H7 (cell line): ENCODE results near the gene SUGCT. TPM values are rescaled to one million over a fixed set of nuclear protein-coding genes. Genes with fewer than 3 reads are reported as not detected.

ENCODE experiments used
- DNase-seq: peaks from one replicate; pipeline ENCODE4 v3.0.0; 2012
- H3K27me3 ChIP-seq: 2 replicates; pipeline ENCODE4 v1.6.0; 2011; ENCODE audit warnings: mild to moderate bottlenecking, low read length; ENCODE audit not compliant: control insufficient read depth, insufficient read depth
- H3K36me3 ChIP-seq: replicated peaks from 2 replicates; pipeline ENCODE4 v1.5.1; 2011; ENCODE audit warnings: low read length; ENCODE audit not compliant: control insufficient read depth, insufficient read depth
- H3K4me3 ChIP-seq: 2 replicates; pipeline ENCODE4 v1.5.1; 2011; ENCODE audit warnings: low read depth, mild to moderate bottlenecking, control low read depth, low read length, moderate library complexity; ENCODE audit not compliant: insufficient read depth
- total RNA-seq: library from RNA; depleted of rRNA; stranded (reverse); fragments of >200 nt; shearing (Covaris generic); gene quantifications from 2 replicates; pipeline ENCODE4 v1.2.3, GENCODE V29; 2014

Gene SUGCT
- total RNA-seq, 1 experiment from 2014 or later = 4.3 TPM

- H3K27me3 ChIP-seq = no peaks in the 10 kb centered on the region
- H3K4me3 ChIP-seq = no peak overlapping the region
- H3K36me3 ChIP-seq = no peaks in the 10 kb centered on the region
- no peak for DNase-seq
These were observed 290.9 kb downstream of the SUGCT start for GRCh38 chr7:40425696-40426095.

- H3K27me3 ChIP-seq = no peaks in the 10 kb centered on the region
- no peak overlapping the region for H3K4me3 ChIP-seq
- no peak for DNase-seq
- no peaks in the 10 kb centered on the region for H3K36me3 ChIP-seq
These were observed 293.6 kb downstream of the SUGCT start for GRCh38 chr7:40428421-40428820.

GRCh38 chr7:40429826-40430225 lies 295.0 kb downstream of the SUGCT start:
- no peak for DNase-seq

GRCh38 chr7:40432046-40432445 lies 297.2 kb downstream of the SUGCT start:
- H3K36me3 ChIP-seq = no peaks in the 10 kb centered on the region
- H3K4me3 ChIP-seq = no peak overlapping the region
- H3K27me3 ChIP-seq = no peaks in the 10 kb centered on the region
- DNase-seq = no peak

More at GRCh38 chr7:40429826-40430225, 295.0 kb downstream of the SUGCT start:
- Histone ChIP-seq H3K4me3 (no peak overlapping the region), H3K27me3 (no peaks in the 10 kb centered on the region), H3K36me3 (no peaks in the 10 kb centered on the region)

- Histone ChIP-seq H3K4me3 (no peak overlapping the region), H3K27me3 (no peaks in the 10 kb centered on the region), H3K36me3 (no peaks in the 10 kb centered on the region)
- no peak for DNase-seq
These were observed 301.9 kb downstream of the SUGCT start for GRCh38 chr7:40436710-40437109.

GRCh38 chr7:40437498-40437897 lies 302.7 kb downstream of the SUGCT start:
- no peak overlapping the region for H3K4me3 ChIP-seq
- no peak for DNase-seq
- no peaks in the 10 kb centered on the region for H3K27me3 ChIP-seq
- H3K36me3 ChIP-seq = no peaks in the 10 kb centered on the region

GRCh38 chr7:40437936-40438634 lies 303.3 kb downstream of the SUGCT start:
- Histone ChIP-seq H3K27me3 (no peaks in the 10 kb centered on the region), H3K36me3 (no peaks in the 10 kb centered on the region), H3K4me3 (no peak overlapping the region)
- DNase-seq = no peak

GRCh38 chr7:40439686-40440085 lies 304.9 kb downstream of the SUGCT start:
- Histone ChIP-seq H3K4me3 (no peak overlapping the region), H3K27me3 (no peaks in the 10 kb centered on the region), H3K36me3 (no peaks in the 10 kb centered on the region)
- DNase-seq = no peak

- Histone ChIP-seq H3K4me3 (no peak overlapping the region), H3K27me3 (no peaks in the 10 kb centered on the region), H3K36me3 (no peaks in the 10 kb centered on the region)
- peak; percentile 4 for DNase-seq
These were observed 312.5 kb downstream of the SUGCT start for GRCh38 chr7:40447345-40447744.

GRCh38 chr7:40455485-40455884 lies 320.7 kb downstream of the SUGCT start:
- no peaks in the 10 kb centered on the region for H3K36me3 ChIP-seq
- no peak for DNase-seq
- no peaks in the 10 kb centered on the region for H3K27me3 ChIP-seq
- no peak overlapping the region for H3K4me3 ChIP-seq

GRCh38 chr7:40457776-40458480 lies 323.1 kb downstream of the SUGCT start:
- no peak overlapping the region for H3K4me3 ChIP-seq
- no peak for DNase-seq
- no peaks in the 10 kb centered on the region for H3K36me3 ChIP-seq
- H3K27me3 ChIP-seq = no peaks in the 10 kb centered on the region

- H3K36me3 ChIP-seq = no peaks in the 10 kb centered on the region
- no peaks in the 10 kb centered on the region for H3K27me3 ChIP-seq
- no peak overlapping the region for H3K4me3 ChIP-seq
- no peak for DNase-seq
These were observed 328.6 kb downstream of the SUGCT start for GRCh38 chr7:40463446-40463845.

GRCh38 chr7:40468891-40469864 lies 334.4 kb downstream of the SUGCT start:
- DNase-seq = no peak
- H3K27me3 ChIP-seq = no peaks in the 10 kb centered on the region
- no peak overlapping the region for H3K4me3 ChIP-seq
- no peaks in the 10 kb centered on the region for H3K36me3 ChIP-seq

GRCh38 chr7:40470091-40470592 lies 335.3 kb downstream of the SUGCT start:
- DNase-seq = no peak
- Histone ChIP-seq H3K36me3 (no peaks in the 10 kb centered on the region), H3K27me3 (no peaks in the 10 kb centered on the region), H3K4me3 (no peak overlapping the region)
